Activated CD8-positive, alpha-beta T cell treated with anti-CD3 and anti-CD28 coated beads for 36 hours (primary cell): ENCODE measurements around the gene GYPA. TPM values are rescaled to one million over a fixed set of nuclear protein-coding genes. Genes with fewer than 3 reads are reported as not detected.
"Not testable (repeated sequence)": the region's sequence is repeated elsewhere in the genome, so short reads cannot be mapped to it uniquely, and the experiment has no call there.

Source experiments
- ATAC-seq: fragments of 200-7000 bp; cut with Tn5 transposase; one replicate; pipeline ENCODE4 v1.10.0; 2021; ENCODE audit warnings: mild to moderate bottlenecking, moderate library complexity
- CTCF ChIA-PET: fragments of 350-600 bp; sonication (Branson Sonifier 250); formaldehyde crosslinking; loops from one replicate; lab custom pipeline; 2021; ENCODE audit warnings: antibody characterized with exemption; lab: Charles Lee
- POLR2A ChIA-PET: fragments of 350-600 bp; sonication (Branson Sonifier 250); formaldehyde crosslinking; loops from one replicate; lab custom pipeline; 2021; ENCODE audit warnings: antibody characterized with exemption; lab: Charles Lee
- DNase-seq: peaks from one replicate; pipeline ENCODE4 v3.0.0-alpha.2; 2020
- H3K27ac Mint-ChIP-seq: one replicate; pipeline ENCODE4 v1.8.0; 2021; ENCODE audit warnings: mild to moderate bottlenecking, mixed read lengths
- H3K27me3 Mint-ChIP-seq: one replicate; pipeline ENCODE4 v1.8.0; 2021; ENCODE audit warnings: mixed read lengths
- H3K36me3 Mint-ChIP-seq: one replicate; pipeline ENCODE4 v1.8.0; 2021; ENCODE audit warnings: low read depth, mixed read lengths
- H3K4me1 Mint-ChIP-seq: one replicate; pipeline ENCODE4 v1.8.0; 2021; ENCODE audit warnings: low read depth, mixed read lengths
- H3K4me3 Mint-ChIP-seq: one replicate; pipeline ENCODE4 v1.8.0; 2021; ENCODE audit warnings: mild to moderate bottlenecking, moderate library complexity, mixed read lengths
- H3K9me3 Mint-ChIP-seq: one replicate; pipeline ENCODE4 v1.8.0; 2021; ENCODE audit warnings: mixed read lengths
- intact Hi-C: fragments of 100-400 bp; cut with micrococcal nuclease; formaldehyde crosslinking; loops from one replicate; pipeline ENCODE4 v1.10.0; 2022
- total RNA-seq, 2 experiments: library from RNA; stranded (reverse); gene quantifications; one replicate each; pipeline ENCODE4 v1.2.3, GENCODE V29; 2021
- TF ChIP-seq, protein P1 (sequence below): fragments of 200-600 bp; IDR thresholded peaks from one replicate; pipeline ENCODE4 v1.8.0; 2022; ENCODE audit warnings: antibody characterized with exemption, mild to moderate bottlenecking

GYPA gene
- total RNA-seq, 2 experiments from 2014 or later = not detected

DNA sequence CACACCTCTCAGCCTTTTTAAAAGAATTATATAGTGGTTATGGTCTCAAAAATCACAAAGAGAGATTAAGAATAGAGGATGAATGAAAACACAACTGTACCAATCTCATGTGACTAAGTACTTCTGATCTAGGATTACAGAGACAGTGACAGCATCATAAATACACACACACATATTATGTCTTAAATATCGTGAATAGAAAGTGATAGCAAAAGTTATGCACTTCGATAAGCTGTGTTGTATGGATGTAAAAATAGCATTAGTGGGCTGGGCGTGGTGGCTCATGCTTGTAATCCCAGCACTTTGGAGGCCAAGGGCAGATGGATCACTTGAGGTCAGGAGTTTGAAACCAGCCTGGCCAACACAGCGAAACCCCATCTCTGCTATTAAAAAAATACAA is 25.0 kb downstream of the GYPA start:
- CTCF ChIA-PET = no interaction called here
- intact Hi-C loops = no loop called here
- H3K4me1 Mint-ChIP-seq = peaks cover 3% of the 10 kb centered on the region

DNA sequence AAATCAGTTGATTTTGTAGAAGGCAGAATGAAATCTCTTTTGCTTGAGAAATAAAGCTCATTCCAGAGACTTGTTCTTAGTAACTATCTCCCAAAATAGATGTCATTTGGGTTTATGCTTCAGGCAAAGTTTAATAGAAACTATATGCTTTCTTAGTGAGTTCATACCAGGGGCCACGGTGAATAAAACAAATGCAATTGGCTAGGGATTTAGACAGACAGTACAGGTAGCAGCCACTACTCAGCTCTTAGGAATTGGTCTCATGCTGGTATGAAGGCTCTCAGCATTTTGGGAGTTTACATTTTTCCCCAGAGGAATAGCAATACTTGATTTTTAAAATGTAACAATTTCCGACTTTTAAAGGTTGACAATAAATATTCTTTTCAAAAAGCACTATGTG is 27.0 kb downstream of the GYPA start:
- ChIA-PET POLR2A (no interaction called here), CTCF (no interaction called here)
- DNase-seq (no peak), ATAC-seq (no peak)
- Mint-ChIP-seq H3K4me3 (no peak overlapping the region), H3K27me3 (no peaks in the 10 kb centered on the region), H3K27ac (no peak overlapping the region), H3K4me1 (peaks cover 3% of the 10 kb centered on the region), H3K36me3 (no peaks in the 10 kb centered on the region), H3K9me3 (no peaks in the 10 kb centered on the region)
- TF ChIP-seq, protein P1, sequence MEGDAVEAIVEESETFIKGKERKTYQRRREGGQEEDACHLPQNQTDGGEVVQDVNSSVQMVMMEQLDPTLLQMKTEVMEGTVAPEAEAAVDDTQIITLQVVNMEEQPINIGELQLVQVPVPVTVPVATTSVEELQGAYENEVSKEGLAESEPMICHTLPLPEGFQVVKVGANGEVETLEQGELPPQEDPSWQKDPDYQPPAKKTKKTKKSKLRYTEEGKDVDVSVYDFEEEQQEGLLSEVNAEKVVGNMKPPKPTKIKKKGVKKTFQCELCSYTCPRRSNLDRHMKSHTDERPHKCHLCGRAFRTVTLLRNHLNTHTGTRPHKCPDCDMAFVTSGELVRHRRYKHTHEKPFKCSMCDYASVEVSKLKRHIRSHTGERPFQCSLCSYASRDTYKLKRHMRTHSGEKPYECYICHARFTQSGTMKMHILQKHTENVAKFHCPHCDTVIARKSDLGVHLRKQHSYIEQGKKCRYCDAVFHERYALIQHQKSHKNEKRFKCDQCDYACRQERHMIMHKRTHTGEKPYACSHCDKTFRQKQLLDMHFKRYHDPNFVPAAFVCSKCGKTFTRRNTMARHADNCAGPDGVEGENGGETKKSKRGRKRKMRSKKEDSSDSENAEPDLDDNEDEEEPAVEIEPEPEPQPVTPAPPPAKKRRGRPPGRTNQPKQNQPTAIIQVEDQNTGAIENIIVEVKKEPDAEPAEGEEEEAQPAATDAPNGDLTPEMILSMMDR = no peak
- intact Hi-C loops = no loop called here

More for the DNA sequence above, 25.0 kb downstream of the GYPA start:
- TF ChIP-seq, protein P1 = no peak
- ATAC-seq = no peak
- no peak for DNase-seq
- no peaks in the 10 kb centered on the region for H3K9me3 Mint-ChIP-seq
- H3K27me3 Mint-ChIP-seq = no peaks in the 10 kb centered on the region
- no peak overlapping the region for H3K4me3 Mint-ChIP-seq
- H3K27ac Mint-ChIP-seq = no peak overlapping the region
- POLR2A ChIA-PET = no interaction called here
- no peaks in the 10 kb centered on the region for H3K36me3 Mint-ChIP-seq

DNA sequence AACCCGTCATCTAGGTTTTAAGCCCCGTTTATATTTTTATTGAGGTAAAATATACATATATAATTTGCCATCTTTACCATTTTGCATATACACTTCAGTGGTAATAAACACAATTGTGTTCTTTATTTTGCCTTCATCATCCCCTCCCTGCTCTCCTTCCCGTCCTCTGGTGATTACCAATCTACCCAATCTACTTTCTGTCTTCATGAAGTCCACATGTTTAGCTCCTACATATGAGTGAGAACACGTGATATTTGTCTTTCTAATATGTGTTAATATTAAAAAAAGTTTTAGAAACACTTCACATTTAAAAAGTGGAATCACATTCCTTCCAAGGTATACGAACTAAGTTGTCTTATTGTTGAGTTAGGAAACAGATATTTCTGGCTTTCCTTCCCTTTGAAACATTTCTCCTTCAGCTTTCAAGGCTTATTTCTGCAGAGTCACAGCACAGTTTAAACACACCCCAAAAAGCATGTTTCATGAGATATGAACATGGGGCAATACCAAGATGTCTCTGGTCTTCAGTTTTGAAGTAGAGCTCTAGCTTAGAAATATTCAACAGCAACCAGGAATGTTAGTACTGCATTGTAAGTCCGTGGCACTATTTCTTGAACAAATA is 35.9 kb downstream of the GYPA start:
- ChIA-PET CTCF (no interaction called here), POLR2A (no interaction called here)
- Mint-ChIP-seq H3K36me3 (no peaks in the 10 kb centered on the region), H3K27me3 (peaks cover 1% of the 10 kb centered on the region), H3K27ac (no peak overlapping the region), H3K4me3 (no peak overlapping the region), H3K4me1 (no peaks in the 10 kb centered on the region), H3K9me3 (no peaks in the 10 kb centered on the region)
- ATAC-seq = no peak
- TF ChIP-seq, protein P1 = no peak
- intact Hi-C loops = no loop called here
- DNase-seq = no peak

DNA sequence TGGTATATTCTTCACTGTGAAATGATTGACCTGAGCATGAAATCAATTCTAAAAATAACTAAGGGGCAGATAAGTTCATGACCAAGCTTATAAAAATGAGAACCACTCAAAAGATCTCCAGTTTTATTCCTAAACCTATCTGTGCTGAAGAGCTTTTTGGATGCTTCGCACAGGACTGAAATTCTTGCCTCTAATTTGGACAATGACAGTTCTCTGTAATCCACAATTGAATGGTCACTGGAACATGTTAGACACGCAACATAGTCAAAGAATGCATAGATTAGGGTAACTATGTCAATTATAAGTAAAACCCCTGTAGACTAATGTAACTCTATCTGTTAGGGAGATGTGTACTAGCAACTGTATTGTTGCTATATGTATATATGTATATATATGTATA is 42.7 kb downstream of the GYPA start:
- H3K9me3 Mint-ChIP-seq, DNase-seq, H3K27me3 Mint-ChIP-seq, ATAC-seq, H3K27ac Mint-ChIP-seq, H3K4me3 Mint-ChIP-seq, intact Hi-C loops, CTCF ChIA-PET, H3K4me1 Mint-ChIP-seq, POLR2A ChIA-PET, H3K36me3 Mint-ChIP-seq: not testable (repeated sequence)

DNA sequence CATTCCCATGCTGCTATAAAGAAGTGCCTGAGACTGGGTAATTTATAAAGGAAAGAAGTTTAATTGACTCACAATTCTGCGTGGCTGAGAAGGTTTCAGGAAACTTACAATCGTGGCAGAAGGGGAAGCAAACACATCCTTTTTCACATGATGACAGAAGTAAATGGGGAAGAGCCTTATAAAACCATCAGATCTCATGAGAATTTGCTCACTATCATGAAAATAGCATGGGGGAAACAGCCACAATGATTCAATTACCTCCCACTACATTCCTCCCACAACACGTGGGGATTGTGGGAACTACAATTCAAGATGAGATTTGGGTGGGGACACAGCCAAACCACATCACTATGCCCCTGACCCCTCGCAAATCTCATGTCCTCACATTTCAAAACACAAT is 46.5 kb downstream of the GYPA start:
- DNase-seq, POLR2A ChIA-PET, H3K9me3 Mint-ChIP-seq, H3K4me3 Mint-ChIP-seq, H3K4me1 Mint-ChIP-seq, ATAC-seq, H3K27me3 Mint-ChIP-seq, H3K27ac Mint-ChIP-seq, H3K36me3 Mint-ChIP-seq, CTCF ChIA-PET, intact Hi-C loops: not testable (repeated sequence)

DNA sequence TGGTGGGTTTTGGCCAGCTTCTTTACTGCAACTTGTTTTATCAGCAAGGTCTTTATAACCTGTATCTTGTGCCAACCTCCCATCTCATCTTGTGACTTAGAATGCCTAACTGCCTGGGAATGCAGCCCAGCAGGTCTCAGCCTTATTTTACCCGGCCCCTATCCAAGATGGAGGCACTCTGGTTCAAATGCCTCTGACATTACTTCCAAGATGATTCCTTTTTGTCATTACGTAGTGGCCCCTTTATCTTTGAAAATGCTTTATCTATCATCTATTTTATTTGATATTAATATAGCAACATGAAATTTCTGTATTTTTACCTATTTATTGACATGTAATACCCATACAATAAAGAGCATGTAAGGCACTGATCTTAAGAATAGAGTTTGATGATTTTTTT is 49.3 kb downstream of the GYPA start:
- H3K4me3 Mint-ChIP-seq, intact Hi-C loops, H3K27ac Mint-ChIP-seq, ATAC-seq, H3K9me3 Mint-ChIP-seq, H3K4me1 Mint-ChIP-seq, H3K27me3 Mint-ChIP-seq, DNase-seq, H3K36me3 Mint-ChIP-seq, CTCF ChIA-PET, POLR2A ChIA-PET: not testable (repeated sequence)
